Osteocyte (in vitro differentiated cells): Measurements from ENCODE around the gene NPAS2. TPM values are rescaled to one million over a fixed set of nuclear protein-coding genes. Genes with fewer than 3 reads are reported as not detected.

Source experiments
- DNase-seq: peaks from one replicate; pipeline ENCODE4 v3.0.0; 2021; ENCODE audit warnings: mixed read lengths; ENCODE audit not compliant: unreplicated experiment; ENCODE audit errors: extremely low spot score
- H3K27ac Mint-ChIP-seq: one replicate; pipeline ENCODE4 v1.8.0; 2021; ENCODE audit warnings: mild to moderate bottlenecking, mixed read lengths; ENCODE audit not compliant: unreplicated experiment
- H3K27me3 Mint-ChIP-seq: one replicate; pipeline ENCODE4 v1.8.0; 2021; ENCODE audit warnings: mixed read lengths; ENCODE audit not compliant: unreplicated experiment
- H3K36me3 Mint-ChIP-seq: one replicate; pipeline ENCODE4 v1.8.0; 2021; ENCODE audit warnings: mixed read lengths; ENCODE audit not compliant: unreplicated experiment
- H3K4me1 Mint-ChIP-seq: one replicate; pipeline ENCODE4 v1.8.0; 2021; ENCODE audit warnings: mixed read lengths; ENCODE audit not compliant: unreplicated experiment
- H3K4me3 Mint-ChIP-seq: one replicate; pipeline ENCODE4 v1.8.0; 2021; ENCODE audit warnings: mild to moderate bottlenecking, moderate library complexity, mixed read lengths; ENCODE audit not compliant: unreplicated experiment
- H3K9me3 Mint-ChIP-seq: one replicate; pipeline ENCODE4 v1.8.0; 2021; ENCODE audit warnings: mixed read lengths; ENCODE audit not compliant: unreplicated experiment
- total RNA-seq: library from RNA; stranded (reverse); gene quantifications from 2 replicates; pipeline ENCODE4 v1.2.1, GENCODE V29; 2021
- TF ChIP-seq, protein P1 (sequence below): fragments of 200-600 bp; sonication (generic); IDR thresholded peaks from 2 replicates; pipeline ENCODE4 v1.5.0; 2021; ENCODE audit warnings: antibody characterized with exemption, mild to moderate bottlenecking, moderate library complexity

Gene NPAS2
- total RNA-seq, 1 donor from 2014 or later, result 16.6 TPM

DNA sequence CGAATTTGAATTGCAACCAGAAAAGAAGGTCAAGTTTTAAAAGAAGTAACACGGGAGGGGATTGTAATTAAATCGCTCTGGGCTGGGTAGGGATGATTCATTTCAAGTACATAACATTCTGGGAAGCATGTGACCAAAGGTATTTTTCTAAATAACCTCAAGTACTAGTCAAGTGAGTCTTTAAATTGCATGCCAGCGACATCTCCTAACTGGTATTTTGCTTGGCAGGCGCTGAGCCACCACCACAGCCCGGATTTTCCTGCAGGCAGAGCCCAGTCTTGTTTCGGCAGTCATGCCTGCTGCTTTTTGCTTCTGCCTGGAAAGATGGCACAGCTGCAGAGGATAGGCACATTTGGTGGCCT is 33.7 kb upstream of the NPAS2 start:
- peaks cover 37% of the 10 kb centered on the region for H3K4me1 Mint-ChIP-seq
- no peaks in the 10 kb centered on the region for H3K9me3 Mint-ChIP-seq
- peak overlapping the region; percentile 17 for H3K4me3 Mint-ChIP-seq
- peak overlapping the region; percentile 68 for H3K27ac Mint-ChIP-seq
- DNase-seq, result no peak
- no peaks in the 10 kb centered on the region for H3K36me3 Mint-ChIP-seq
- TF ChIP-seq, protein P1, sequence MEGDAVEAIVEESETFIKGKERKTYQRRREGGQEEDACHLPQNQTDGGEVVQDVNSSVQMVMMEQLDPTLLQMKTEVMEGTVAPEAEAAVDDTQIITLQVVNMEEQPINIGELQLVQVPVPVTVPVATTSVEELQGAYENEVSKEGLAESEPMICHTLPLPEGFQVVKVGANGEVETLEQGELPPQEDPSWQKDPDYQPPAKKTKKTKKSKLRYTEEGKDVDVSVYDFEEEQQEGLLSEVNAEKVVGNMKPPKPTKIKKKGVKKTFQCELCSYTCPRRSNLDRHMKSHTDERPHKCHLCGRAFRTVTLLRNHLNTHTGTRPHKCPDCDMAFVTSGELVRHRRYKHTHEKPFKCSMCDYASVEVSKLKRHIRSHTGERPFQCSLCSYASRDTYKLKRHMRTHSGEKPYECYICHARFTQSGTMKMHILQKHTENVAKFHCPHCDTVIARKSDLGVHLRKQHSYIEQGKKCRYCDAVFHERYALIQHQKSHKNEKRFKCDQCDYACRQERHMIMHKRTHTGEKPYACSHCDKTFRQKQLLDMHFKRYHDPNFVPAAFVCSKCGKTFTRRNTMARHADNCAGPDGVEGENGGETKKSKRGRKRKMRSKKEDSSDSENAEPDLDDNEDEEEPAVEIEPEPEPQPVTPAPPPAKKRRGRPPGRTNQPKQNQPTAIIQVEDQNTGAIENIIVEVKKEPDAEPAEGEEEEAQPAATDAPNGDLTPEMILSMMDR, result no peak
- no peaks in the 10 kb centered on the region for H3K27me3 Mint-ChIP-seq

DNA sequence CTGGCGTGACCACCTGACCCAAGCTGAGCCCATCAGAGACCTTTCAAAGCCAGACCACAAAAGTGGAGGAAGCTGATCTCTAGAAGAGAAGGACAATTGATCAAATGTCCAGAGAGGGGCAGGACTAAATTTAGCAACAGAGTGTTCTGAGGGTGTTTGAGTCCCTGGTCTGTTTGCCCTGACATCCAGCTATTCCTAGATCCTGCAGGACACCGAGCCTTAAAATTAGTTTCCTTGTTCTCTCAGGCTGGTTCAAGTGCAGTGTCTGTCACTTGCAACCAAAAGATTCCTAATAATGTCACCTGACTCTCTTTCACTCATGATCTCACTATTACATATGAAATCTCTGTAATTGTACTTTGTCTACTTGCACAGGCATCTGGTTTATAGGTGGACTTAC is 33.0 kb upstream of the NPAS2 start:
- Mint-ChIP-seq H3K4me1 (peaks cover 36% of the 10 kb centered on the region), H3K4me3 (no peak overlapping the region), H3K9me3 (no peaks in the 10 kb centered on the region), H3K36me3 (no peaks in the 10 kb centered on the region), H3K27me3 (no peaks in the 10 kb centered on the region), H3K27ac (peak overlapping the region; percentile 53)
- TF ChIP-seq, protein P1, result no peak
- no peak for DNase-seq

DNA sequence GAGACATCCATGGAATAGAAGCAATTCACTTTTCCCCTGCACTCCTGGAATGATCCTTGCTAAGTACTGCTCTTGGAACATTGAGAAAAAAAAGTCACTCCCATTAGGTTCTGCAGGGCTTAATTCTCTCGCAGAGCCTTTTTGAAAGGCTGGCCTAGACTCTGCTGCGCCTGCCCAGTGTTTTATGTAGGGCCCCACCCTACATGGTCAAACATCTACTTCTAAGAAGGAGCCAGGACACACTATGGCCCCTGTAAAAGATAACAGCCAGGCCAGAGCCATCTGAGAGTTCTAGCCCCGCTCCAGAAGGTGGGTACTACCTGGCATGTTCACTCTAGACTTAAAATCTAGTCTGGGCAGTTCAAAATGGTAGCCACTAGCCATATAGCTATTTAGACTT is 30.6 kb upstream of the NPAS2 start:
- H3K27me3 Mint-ChIP-seq, result peaks cover 11% of the 10 kb centered on the region
- peaks cover 28% of the 10 kb centered on the region for H3K4me1 Mint-ChIP-seq

DNA sequence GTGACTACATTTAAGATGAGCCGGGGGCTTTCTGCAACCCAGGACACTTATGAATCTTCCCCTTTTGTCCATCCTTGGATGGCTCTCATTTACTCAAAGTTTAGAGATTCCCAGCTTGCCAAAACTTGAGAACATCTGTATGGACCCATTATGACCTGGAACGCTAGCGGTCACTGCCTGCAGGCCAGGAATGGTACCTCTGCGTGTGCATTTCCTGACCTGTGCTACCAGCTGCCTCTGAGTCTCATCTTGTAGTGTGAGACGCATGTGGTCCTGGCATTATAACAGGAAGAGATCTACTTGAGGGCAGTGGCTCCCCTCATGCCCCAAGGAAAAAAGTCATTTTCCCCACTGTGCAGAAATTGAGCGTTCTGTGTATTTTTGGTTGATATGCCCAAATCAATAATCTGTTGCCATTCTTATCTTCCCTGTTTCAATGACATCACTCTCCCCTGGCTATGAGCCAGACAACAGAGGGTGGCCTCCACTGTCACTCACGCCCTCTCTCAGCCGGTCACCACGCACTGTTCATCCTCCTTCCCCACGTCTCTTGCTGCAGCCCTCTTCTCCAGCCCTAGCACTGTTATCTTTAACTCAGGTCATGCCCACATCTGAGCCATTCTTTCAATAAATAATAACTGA is 28.5 kb upstream of the NPAS2 start:
- DNase-seq, result no peak
- peaks cover 11% of the 10 kb centered on the region for H3K4me1 Mint-ChIP-seq
- H3K27ac Mint-ChIP-seq, result peak overlapping the region; percentile 13
- no peaks in the 10 kb centered on the region for H3K9me3 Mint-ChIP-seq
- TF ChIP-seq, protein P1, result no peak
- no peaks in the 10 kb centered on the region for H3K36me3 Mint-ChIP-seq
- no peak overlapping the region for H3K4me3 Mint-ChIP-seq
- H3K27me3 Mint-ChIP-seq, result peaks cover 16% of the 10 kb centered on the region

More for the DNA sequence above, 30.6 kb upstream of the NPAS2 start:
- no peak for DNase-seq
- Mint-ChIP-seq H3K27ac (no peak overlapping the region), H3K36me3 (no peaks in the 10 kb centered on the region), H3K9me3 (no peaks in the 10 kb centered on the region), H3K4me3 (no peak overlapping the region)
- TF ChIP-seq, protein P1, result no peak

DNA sequence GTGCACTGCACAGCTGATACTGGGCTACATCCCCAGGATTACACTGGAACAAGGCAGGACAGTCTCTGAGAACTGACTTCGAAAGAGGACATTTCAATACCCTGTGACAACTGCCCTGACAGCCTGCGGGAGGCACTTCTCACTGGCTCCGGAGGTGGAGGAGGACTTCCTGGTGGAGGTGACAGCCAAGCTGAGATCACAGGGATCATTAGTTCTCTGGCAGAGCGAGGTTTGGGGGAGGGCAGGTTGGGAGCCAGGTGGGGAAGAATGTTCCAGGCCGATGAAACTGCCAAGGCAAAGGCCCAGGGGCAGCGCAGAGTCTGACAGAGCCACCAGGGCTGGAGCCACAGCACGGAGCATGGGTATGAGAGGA is 28.0 kb upstream of the NPAS2 start:
- DNase-seq, result no peak
- Mint-ChIP-seq H3K4me3 (no peak overlapping the region), H3K36me3 (no peaks in the 10 kb centered on the region), H3K4me1 (peaks cover 7% of the 10 kb centered on the region), H3K9me3 (no peaks in the 10 kb centered on the region), H3K27ac (no peak overlapping the region), H3K27me3 (peaks cover 21% of the 10 kb centered on the region)
- TF ChIP-seq, protein P1, result no peak
